ENCODE data around the gene FBLN7.

Gene FBLN7

DNA sequence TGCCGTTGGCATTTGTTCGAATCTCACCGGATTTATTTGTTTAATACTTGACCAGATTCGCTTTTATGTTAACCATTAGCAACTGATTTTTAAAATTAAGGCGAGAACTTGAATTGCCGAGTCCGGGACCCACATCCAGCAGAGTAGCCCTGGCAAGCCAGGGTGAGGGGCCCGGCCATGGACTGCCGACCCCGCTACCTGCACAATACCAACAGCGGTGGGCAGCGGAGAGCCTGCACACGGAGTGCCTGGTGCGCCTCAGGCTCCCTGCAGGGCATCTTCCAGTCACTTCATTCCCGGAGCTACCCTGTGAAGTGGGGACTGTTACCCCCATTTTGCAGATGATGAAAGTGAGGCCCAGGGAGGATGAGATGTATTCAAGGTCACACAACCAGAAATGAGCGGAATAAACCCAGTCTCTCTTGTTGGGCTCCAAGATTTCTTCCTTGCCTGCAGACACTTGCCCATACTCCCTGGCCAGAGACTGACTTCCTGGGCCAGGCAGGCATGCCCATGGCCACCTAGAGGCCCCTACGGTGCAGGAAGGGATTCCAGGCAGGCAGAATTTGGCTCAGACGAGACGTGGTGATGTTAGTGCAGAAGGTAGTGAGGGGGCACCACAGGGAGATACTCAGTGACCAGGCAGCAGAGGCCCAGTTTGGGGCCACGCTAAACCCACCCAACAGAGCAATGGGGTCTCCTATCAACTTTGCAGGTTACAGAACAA, 2.9 kb downstream of the FBLN7 start:
- DNase-seq (ENCODE audit: low spot score) = no peak
- TF ChIP-seq, protein P1, sequence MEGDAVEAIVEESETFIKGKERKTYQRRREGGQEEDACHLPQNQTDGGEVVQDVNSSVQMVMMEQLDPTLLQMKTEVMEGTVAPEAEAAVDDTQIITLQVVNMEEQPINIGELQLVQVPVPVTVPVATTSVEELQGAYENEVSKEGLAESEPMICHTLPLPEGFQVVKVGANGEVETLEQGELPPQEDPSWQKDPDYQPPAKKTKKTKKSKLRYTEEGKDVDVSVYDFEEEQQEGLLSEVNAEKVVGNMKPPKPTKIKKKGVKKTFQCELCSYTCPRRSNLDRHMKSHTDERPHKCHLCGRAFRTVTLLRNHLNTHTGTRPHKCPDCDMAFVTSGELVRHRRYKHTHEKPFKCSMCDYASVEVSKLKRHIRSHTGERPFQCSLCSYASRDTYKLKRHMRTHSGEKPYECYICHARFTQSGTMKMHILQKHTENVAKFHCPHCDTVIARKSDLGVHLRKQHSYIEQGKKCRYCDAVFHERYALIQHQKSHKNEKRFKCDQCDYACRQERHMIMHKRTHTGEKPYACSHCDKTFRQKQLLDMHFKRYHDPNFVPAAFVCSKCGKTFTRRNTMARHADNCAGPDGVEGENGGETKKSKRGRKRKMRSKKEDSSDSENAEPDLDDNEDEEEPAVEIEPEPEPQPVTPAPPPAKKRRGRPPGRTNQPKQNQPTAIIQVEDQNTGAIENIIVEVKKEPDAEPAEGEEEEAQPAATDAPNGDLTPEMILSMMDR (IDR thresholded peaks at IDR 0.05; ENCODE audit: extremely low read depth, insufficient read depth, missing control alignments) = no peak
- in situ Hi-C loops (cut with MboI; ENCODE audit: low pct_unique_long_range_greater_than_20kb, low sequenced_read_pairs, unreplicated experiment) = no loop called here

DNA sequence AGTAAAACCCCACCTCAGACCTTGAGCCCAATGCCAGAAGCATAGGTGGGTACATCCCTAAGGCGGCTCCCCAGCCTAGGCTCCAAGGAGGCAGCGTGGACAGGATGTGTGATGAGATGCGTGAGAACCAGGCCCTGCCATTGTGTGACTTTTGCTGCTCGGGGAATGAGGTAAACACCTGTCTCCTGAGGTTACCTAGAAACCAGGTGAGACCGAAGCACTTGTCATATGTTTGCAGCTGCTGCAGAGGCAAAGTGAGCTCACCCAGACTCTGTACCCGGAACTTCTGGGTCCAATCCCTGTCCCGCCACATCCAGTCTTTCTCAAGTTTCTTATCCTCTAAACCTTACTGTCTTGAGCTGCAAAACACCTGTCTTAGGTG, 3.4 kb downstream of the FBLN7 start:
- DNase-seq (ENCODE audit: low spot score) = no peak
- in situ Hi-C loops (cut with MboI; ENCODE audit: low pct_unique_long_range_greater_than_20kb, low sequenced_read_pairs, unreplicated experiment) = no loop called here
- TF ChIP-seq, protein P1 (IDR thresholded peaks at IDR 0.05; ENCODE audit: extremely low read depth, insufficient read depth, missing control alignments) = no peak

DNA sequence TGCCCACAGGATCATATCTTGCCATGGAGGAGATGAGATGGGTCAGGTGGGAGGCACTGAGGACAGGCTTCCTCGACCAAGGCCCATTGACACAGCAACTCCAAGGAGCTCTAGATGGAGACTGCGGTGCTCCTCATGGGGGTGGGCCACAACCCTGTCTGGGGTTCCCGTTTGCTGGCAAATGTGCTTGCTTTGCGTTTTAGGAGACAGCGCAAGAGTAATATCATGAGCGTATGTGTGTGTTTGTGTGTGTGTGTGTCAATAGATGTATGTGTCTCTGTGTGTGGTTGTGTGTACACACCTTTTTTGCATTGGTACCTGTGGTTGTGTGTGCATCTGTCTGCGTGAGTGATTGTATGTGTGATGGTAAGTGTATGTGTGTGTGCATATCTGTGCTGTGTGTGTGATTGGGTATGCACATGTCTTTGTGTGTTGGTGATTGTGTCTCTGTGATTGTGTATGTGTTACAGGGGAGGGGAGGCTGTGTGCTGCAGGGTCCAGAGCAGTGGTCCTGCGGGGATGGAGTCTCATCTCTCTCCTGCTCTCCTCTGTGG, 4.4 kb downstream of the FBLN7 start:
- in situ Hi-C loops (cut with MboI; ENCODE audit: low pct_unique_long_range_greater_than_20kb, low sequenced_read_pairs, unreplicated experiment) = no loop called here
- TF ChIP-seq, protein P1 (IDR thresholded peaks at IDR 0.05; ENCODE audit: extremely low read depth, insufficient read depth, missing control alignments) = no peak
- no peak for DNase-seq (ENCODE audit: low spot score)

DNA sequence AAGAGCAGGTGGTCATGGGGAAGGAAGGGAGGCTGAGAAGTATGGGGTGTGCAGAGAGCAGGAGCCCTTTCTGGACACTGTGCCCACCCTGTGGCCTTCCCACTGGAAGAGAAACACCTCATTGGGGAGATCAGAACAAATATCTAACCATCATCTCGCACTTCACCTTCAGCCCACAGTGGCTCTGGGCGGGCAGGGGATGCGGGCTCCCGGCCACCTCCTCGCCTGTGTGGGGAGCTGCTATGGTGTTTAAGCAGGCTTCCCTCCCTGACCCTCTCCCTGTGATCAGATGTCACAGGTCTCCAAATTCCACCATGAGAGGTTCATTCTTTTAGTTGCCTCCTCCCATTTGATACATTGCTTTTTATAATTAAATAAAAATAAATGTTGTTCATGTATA, 5.0 kb downstream of the FBLN7 start:
- in situ Hi-C loops (cut with MboI; ENCODE audit: low pct_unique_long_range_greater_than_20kb, low sequenced_read_pairs, unreplicated experiment) = no loop called here
- DNase-seq (ENCODE audit: low spot score) = no peak

DNA sequence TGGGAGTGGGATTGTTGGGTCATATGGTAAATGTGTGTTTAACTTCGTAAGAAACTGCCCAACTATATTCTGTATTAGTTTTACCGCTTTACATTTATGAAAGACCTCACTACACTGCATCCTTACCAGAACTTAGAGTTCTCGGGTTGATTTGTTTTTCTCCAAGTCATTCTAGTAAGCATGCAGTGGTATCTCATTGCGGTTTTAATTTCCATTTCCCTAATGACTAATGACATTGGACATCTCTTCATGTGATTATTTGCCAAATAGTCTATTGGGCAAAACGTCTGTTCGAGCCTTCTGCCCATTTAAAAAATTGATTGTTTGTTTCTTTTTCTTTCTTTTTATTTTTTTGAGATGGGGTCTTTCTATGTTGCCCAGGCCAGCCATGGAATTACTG, 6.8 kb downstream of the FBLN7 start:
- TF ChIP-seq, protein P1 (IDR thresholded peaks at IDR 0.05; ENCODE audit: extremely low read depth, insufficient read depth, missing control alignments) = no peak
- in situ Hi-C loops (cut with MboI; ENCODE audit: low pct_unique_long_range_greater_than_20kb, low sequenced_read_pairs, unreplicated experiment) = no loop called here
- DNase-seq (ENCODE audit: low spot score) = no peak

More for the DNA sequence above, 5.0 kb downstream of the FBLN7 start:
- TF ChIP-seq, protein P1 (IDR thresholded peaks at IDR 0.05; ENCODE audit: extremely low read depth, insufficient read depth, missing control alignments) = no peak

DNA sequence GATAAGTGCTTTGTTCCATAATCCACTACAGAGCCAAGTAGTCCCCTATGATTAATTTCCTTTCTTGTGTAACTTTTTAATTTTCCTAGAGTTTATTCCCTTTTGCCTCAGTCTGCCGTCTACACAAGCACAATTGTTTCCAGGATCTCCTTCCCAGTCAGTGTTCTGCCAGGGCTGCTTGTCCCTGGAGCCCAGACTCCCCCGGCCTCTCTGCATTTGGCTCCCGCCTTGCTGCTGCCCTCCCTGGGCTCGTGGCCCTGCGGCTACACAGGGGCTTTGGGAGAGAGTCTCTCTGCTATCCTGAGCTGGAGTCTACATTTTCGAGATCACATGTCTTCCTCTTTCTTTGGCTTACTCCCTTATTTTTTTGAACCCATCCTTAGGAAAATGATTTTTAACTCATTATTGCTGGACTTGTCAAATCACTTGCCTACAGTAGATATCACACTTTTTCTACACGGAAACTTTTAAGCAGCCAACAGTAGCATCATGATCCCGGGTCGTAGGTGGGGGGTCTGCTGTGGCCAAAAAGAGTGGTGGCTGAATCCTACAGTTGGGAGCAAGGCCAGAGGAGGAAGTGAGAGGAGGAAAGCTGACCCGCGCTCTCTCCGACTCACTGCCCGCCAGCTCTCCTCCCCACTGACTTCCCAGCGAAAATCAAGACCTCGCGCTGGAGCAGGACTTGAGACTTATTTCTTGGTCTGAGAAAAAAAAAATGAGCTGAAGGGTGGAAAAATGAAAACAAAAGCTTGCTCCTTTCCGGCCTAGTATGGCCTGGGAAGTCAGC, 9.4 kb downstream of the FBLN7 start:
- in situ Hi-C loops (cut with MboI; ENCODE audit: low pct_unique_long_range_greater_than_20kb, low sequenced_read_pairs, unreplicated experiment) = no loop called here
- no peak for DNase-seq (ENCODE audit: low spot score)
- TF ChIP-seq, protein P1 (IDR thresholded peaks at IDR 0.05; ENCODE audit: extremely low read depth, insufficient read depth, missing control alignments) = no peak

Data from GM13977 (cell line).